ENCODE data around the gene OBI1. TPM values are rescaled to one million over a fixed set of nuclear protein-coding genes. Genes with fewer than 3 reads are reported as not detected.

The OBI1 gene
- polyA plus RNA-seq, 3 donors: 2.0 to 5.2 (median 3.5) TPM

DNA sequence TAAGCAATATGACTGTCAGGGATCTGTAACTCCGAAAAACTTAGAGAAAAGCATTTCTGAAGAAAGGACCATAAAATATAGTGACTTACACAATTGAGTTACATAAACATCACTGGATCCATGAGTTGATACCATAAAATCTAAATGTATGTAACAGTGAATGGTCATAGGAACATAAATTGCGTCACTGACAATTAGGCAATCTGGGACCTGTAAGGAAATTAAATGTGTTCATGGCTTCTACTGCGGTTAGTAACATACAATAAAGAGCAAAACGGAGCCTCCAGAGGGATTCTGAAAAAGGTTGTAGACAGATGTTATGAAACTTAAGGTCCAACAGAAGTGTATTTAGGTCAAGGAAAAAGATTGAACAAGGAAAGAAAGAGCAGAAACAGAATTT, 82.7 kb downstream of the OBI1 start:
- intact Hi-C loops (cut with micrococcal nuclease): no loop called here
- Mint-ChIP-seq H3K4me3 (peak overlapping the region in 1 of 2 donors; percentile 60), H3K36me3 (no peaks in the 10 kb centered on the region), H3K4me1 (peaks cover 7% of the 10 kb centered on the region), H3K27me3 (ENCODE audit: low read depth in 3 of 3) (peaks cover 3 to 13% (median 10%) of the 10 kb centered on the region in 3 donors), H3K9me3 (peaks cover 0 to 2% (median 0%) of the 10 kb centered on the region in 7 donors), H3K27ac (no peak overlapping the region)
- H3K4me3 ChIP-seq (replicated peaks in 1 of 3; ENCODE audit: low read depth in 2 of 3, low read length in 3 of 3): no peak overlapping the region
- TF ChIP-seq, protein P1, sequence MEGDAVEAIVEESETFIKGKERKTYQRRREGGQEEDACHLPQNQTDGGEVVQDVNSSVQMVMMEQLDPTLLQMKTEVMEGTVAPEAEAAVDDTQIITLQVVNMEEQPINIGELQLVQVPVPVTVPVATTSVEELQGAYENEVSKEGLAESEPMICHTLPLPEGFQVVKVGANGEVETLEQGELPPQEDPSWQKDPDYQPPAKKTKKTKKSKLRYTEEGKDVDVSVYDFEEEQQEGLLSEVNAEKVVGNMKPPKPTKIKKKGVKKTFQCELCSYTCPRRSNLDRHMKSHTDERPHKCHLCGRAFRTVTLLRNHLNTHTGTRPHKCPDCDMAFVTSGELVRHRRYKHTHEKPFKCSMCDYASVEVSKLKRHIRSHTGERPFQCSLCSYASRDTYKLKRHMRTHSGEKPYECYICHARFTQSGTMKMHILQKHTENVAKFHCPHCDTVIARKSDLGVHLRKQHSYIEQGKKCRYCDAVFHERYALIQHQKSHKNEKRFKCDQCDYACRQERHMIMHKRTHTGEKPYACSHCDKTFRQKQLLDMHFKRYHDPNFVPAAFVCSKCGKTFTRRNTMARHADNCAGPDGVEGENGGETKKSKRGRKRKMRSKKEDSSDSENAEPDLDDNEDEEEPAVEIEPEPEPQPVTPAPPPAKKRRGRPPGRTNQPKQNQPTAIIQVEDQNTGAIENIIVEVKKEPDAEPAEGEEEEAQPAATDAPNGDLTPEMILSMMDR (IDR thresholded peaks at IDR 0.05): no peak
- no peak overlapping the region for H3K4me2 ChIP-seq (replicated peaks; ENCODE audit: extremely low read depth, low read length, poor library complexity, severe bottlenecking)
- no peaks in the 10 kb centered on the region for H3K4me1 ChIP-seq (ENCODE audit: control insufficient read depth in 1 of 2, insufficient read depth in 2 of 2, low read length in 2 of 2)
- H3K79me2 ChIP-seq (ENCODE audit: insufficient read depth, low read length): no peaks in the 10 kb centered on the region
- no peaks in the 10 kb centered on the region for H3K36me3 ChIP-seq (replicated peaks in 1 of 2; ENCODE audit: control insufficient read depth in 1 of 2, insufficient read depth in 2 of 2, low read length in 2 of 2)
- H3K27me3 ChIP-seq (ENCODE audit: control insufficient read depth in 2 of 2, insufficient read depth in 2 of 2, low read length in 2 of 2): peaks cover 2 to 4% of the 10 kb centered on the region in 2 donors
- H3K9me3 ChIP-seq (replicated peaks in 1 of 2; ENCODE audit: control insufficient read depth in 1 of 2, insufficient read depth in 1 of 2, low read length in 2 of 2): no peaks in the 10 kb centered on the region
- no peak overlapping the region for H2AFZ ChIP-seq (ENCODE audit: insufficient read depth, low read depth, low read length, poor library complexity, severe bottlenecking)
- H4K20me1 ChIP-seq (ENCODE audit: insufficient read depth, low read length): no peaks in the 10 kb centered on the region
- WGBS (ENCODE audit: insufficient coverage): no CpG with 5 or more reads among the region's 4 CpGs
- H3K9ac ChIP-seq (ENCODE audit: insufficient read depth, low read length, poor library complexity, severe bottlenecking): no peak overlapping the region
- H3K27ac ChIP-seq (ENCODE audit: low read depth in 1 of 2, low read length in 2 of 2): no peak overlapping the region
- peak in 2 of 3 donors; percentile 24 to 63 for DNase-seq

DNA sequence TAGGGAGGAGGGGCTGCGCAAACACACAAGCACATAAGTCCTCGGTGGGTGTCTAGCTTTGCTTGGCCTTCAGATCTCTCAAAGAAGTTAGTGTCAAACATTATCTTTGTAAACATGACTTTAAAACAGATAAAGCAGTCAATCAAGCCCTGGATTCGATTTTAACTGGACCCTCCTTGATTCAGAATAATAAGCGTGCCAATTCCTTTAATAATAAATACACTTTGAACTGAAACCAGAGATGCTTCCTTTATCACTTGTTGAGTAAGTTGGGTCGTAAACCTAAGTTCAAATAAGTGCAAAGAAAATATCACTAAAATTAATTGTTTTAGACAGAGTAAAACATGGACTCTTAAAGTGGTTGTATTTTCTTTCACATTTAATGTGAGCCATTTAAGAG, 86.5 kb downstream of the OBI1 start:
- H2AFZ ChIP-seq (ENCODE audit: insufficient read depth, low read depth, low read length, poor library complexity, severe bottlenecking): no peak overlapping the region
- Mint-ChIP-seq H3K27ac (no peak overlapping the region), H3K36me3 (no peaks in the 10 kb centered on the region), H3K4me3 (no peak overlapping the region), H3K9me3 (peaks cover 0 to 3% (median 0%) of the 10 kb centered on the region in 7 donors), H3K27me3 (ENCODE audit: low read depth in 3 of 3) (peaks cover 0 to 4% (median 0%) of the 10 kb centered on the region in 3 donors), H3K4me1 (peaks cover 7% of the 10 kb centered on the region)
- H3K27ac ChIP-seq (ENCODE audit: low read depth in 1 of 2, low read length in 2 of 2): no peak overlapping the region
- no peaks in the 10 kb centered on the region for H3K4me1 ChIP-seq (ENCODE audit: control insufficient read depth in 1 of 2, insufficient read depth in 2 of 2, low read length in 2 of 2)
- no peak overlapping the region for H3K4me3 ChIP-seq (replicated peaks in 1 of 3; ENCODE audit: low read depth in 2 of 3, low read length in 3 of 3)
- H4K20me1 ChIP-seq (ENCODE audit: insufficient read depth, low read length): no peaks in the 10 kb centered on the region
- H3K36me3 ChIP-seq (replicated peaks in 1 of 2; ENCODE audit: control insufficient read depth in 1 of 2, insufficient read depth in 2 of 2, low read length in 2 of 2): no peaks in the 10 kb centered on the region
- H3K9me3 ChIP-seq (replicated peaks in 1 of 2; ENCODE audit: control insufficient read depth in 1 of 2, insufficient read depth in 1 of 2, low read length in 2 of 2): no peaks in the 10 kb centered on the region
- no peak overlapping the region for H3K9ac ChIP-seq (ENCODE audit: insufficient read depth, low read length, poor library complexity, severe bottlenecking)
- TF ChIP-seq, protein P1 (IDR thresholded peaks at IDR 0.05): no peak
- DNase-seq: no peak
- WGBS (ENCODE audit: insufficient coverage): 100% methylated on average over 1 of the region's 5 CpGs
- intact Hi-C loops (cut with micrococcal nuclease): no loop called here
- no peak overlapping the region for H3K4me2 ChIP-seq (replicated peaks; ENCODE audit: extremely low read depth, low read length, poor library complexity, severe bottlenecking)
- H3K27me3 ChIP-seq (ENCODE audit: control insufficient read depth in 2 of 2, insufficient read depth in 2 of 2, low read length in 2 of 2): no peaks in the 10 kb centered on the region
- no peaks in the 10 kb centered on the region for H3K79me2 ChIP-seq (ENCODE audit: insufficient read depth, low read length)

Data from CD14-positive monocyte (primary cell).